Thoracic aorta (tissue), 2 donors: ENCODE measurements around the gene PAPLN. TPM values are rescaled to one million over a fixed set of nuclear protein-coding genes. Genes with fewer than 3 reads are reported as not detected.

Source experiments
- ATAC-seq: fragments of 150-250 bp; one replicate; pipeline ENCODE4 v1.8.0; 2017; ENCODE audit warnings: low read depth; ENCODE audit not compliant: insufficient number of reproducible peaks, low FRiP score
- DNase-seq: peaks from one replicate; pipeline ENCODE4 v3.0.0-alpha.2; 2020; ENCODE audit warnings: low spot score
- H3K27ac ChIP-seq, 2 donors: fragments of 200-600 bp; sonication (generic); 1 replicate in 1 of 2; 2 replicates in 1 of 2; pipeline ENCODE4 v1.5.1; 2016; ENCODE audit warnings: mild to moderate bottlenecking in 2 of 2, moderate library complexity in 2 of 2
- H3K27me3 ChIP-seq: fragments of 200-600 bp; sonication (generic); replicated peaks from 2 replicates; pipeline ENCODE4 v1.6.0; 2016; ENCODE audit warnings: mild to moderate bottlenecking; ENCODE audit not compliant: insufficient read depth
- H3K36me3 ChIP-seq: fragments of 200-600 bp; sonication (generic); one replicate; pipeline ENCODE4 v1.5.1; 2016
- H3K4me1 ChIP-seq, 2 donors: fragments of 200-600 bp; sonication (generic); 1 replicate in 1 of 2; 2 replicates in 1 of 2; pipeline versions ENCODE4 v1.5.1 to v1.6.0; 2016; ENCODE audit warnings: low read depth in 2 of 2, mild to moderate bottlenecking in 1 of 2; ENCODE audit not compliant: control insufficient read depth in 1 of 2
- H3K4me3 ChIP-seq: fragments of 200-600 bp; sonication (generic); 2 replicates; pipeline ENCODE4 v1.5.1; 2016; ENCODE audit warnings: mild to moderate bottlenecking
- H3K9me3 ChIP-seq: fragments of 200-600 bp; sonication (generic); 2 replicates; pipeline ENCODE4 v1.5.1; 2016
- total RNA-seq, 2 donors: library from RNA; depleted of rRNA; stranded (reverse); fragments of >200 nt; gene quantifications; one replicate each; pipeline versions ENCODE4 v1.1.0 to v1.2.3, GENCODE V29; 2016
- TF ChIP-seq, protein P1 (sequence below): fragments of 200-600 bp; sonication (generic); IDR thresholded peaks from one replicate; pipeline ENCODE4 v1.5.1; 2019; ENCODE audit warnings: antibody characterized with exemption

The PAPLN gene
- total RNA-seq, 2 donors from 2014 or later, result 10.0 to 10.2 TPM

DNA sequence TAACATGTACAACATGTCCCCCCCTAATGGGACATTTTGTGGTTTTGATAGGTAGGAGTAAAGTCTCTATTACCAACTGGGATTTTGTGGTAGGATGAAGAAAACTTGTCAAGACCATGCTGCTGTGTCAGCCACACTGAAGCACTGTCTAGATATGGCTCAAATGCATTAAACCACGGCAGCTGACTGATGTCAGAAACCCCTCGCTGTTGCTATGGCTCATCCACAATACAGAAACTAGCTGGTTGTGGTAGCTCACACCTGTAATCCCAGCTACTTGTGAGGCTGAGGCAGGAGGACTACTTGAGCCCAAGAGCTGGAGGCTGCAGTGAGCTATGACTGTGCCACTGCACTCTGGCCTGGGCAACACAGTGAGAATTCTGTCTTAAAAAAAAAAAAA lies 40.1 kb downstream of the PAPLN start:
- ATAC-seq, result no peak
- H3K36me3 ChIP-seq, result peaks cover 21% of the 10 kb centered on the region
- no peaks in the 10 kb centered on the region for H3K27me3 ChIP-seq
- no peaks in the 10 kb centered on the region for H3K4me1 ChIP-seq
- DNase-seq, result no peak
- no peak overlapping the region for H3K27ac ChIP-seq
- TF ChIP-seq, protein P1, sequence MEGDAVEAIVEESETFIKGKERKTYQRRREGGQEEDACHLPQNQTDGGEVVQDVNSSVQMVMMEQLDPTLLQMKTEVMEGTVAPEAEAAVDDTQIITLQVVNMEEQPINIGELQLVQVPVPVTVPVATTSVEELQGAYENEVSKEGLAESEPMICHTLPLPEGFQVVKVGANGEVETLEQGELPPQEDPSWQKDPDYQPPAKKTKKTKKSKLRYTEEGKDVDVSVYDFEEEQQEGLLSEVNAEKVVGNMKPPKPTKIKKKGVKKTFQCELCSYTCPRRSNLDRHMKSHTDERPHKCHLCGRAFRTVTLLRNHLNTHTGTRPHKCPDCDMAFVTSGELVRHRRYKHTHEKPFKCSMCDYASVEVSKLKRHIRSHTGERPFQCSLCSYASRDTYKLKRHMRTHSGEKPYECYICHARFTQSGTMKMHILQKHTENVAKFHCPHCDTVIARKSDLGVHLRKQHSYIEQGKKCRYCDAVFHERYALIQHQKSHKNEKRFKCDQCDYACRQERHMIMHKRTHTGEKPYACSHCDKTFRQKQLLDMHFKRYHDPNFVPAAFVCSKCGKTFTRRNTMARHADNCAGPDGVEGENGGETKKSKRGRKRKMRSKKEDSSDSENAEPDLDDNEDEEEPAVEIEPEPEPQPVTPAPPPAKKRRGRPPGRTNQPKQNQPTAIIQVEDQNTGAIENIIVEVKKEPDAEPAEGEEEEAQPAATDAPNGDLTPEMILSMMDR, result no peak
- H3K4me3 ChIP-seq, result no peak overlapping the region
- no peaks in the 10 kb centered on the region for H3K9me3 ChIP-seq

DNA sequence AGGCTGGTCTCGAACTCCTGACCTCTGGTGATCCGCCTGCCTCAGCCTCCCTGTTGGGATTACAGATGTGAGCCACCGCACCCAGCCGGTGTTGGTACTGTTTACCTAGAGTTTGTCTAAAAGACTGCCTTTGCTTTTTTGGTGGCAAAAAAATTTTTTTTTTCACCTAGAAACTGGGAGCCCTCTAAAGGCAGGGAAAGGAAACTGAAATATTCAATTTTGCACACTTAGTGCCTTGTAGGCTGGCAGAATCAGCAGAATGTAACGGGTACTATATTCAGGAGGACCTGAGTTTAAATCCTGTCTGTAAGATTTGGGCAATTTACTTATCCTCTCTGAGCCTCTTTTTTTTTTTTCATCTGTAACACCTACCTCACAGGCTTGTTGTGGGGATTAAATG lies 43.6 kb downstream of the PAPLN start:
- H3K27ac ChIP-seq, result no peak overlapping the region
- peaks cover 14% of the 10 kb centered on the region for H3K36me3 ChIP-seq
- H3K4me1 ChIP-seq, result no peaks in the 10 kb centered on the region
- TF ChIP-seq, protein P1, result no peak
- no peak for DNase-seq
- no peaks in the 10 kb centered on the region for H3K27me3 ChIP-seq
- no peaks in the 10 kb centered on the region for H3K9me3 ChIP-seq
- H3K4me3 ChIP-seq, result no peak overlapping the region
- ATAC-seq, result no peak

DNA sequence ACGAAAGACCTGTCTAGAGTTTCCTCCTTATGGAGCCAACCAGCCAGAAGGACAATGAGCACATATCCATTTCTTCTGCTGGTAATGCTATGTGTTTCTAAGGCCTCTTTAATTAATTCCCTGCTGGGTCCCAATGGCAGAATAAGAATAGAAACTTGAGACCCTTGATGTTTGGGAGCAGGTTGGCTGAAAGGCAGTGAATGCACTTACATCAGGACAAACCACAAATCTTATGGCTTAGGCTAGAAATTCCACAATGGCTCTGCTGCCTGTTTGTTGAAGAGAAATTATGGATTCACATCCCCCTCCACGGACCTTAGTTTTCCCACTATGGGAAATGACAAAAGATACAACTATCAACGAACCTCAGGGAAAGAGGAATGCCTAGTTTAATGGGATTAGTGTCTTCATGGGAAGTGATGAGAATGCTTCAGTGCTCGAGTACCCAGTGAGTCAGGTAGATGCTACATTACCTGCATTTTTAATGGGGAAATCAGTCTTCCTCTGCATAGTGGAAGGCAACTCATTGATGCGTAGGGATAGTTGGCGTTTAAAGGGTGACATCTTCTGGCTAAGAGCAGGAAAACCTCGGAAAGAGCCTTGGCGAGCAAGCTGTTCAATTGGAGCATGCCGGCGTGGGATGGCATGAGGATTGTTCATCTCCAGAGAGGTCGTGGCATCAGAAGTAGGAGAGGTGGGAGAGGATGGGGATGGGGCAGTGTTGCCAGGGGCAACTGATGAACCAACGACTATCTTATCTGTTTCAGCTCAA lies 46.5 kb downstream of the PAPLN start:
- Histone ChIP-seq H3K9me3 (no peaks in the 10 kb centered on the region), H3K27ac (no peak overlapping the region), H3K4me1 (no peaks in the 10 kb centered on the region), H3K27me3 (no peaks in the 10 kb centered on the region), H3K36me3 (peaks cover 13% of the 10 kb centered on the region), H3K4me3 (no peak overlapping the region)
- ATAC-seq, result no peak
- TF ChIP-seq, protein P1, result no peak
- no peak for DNase-seq

DNA sequence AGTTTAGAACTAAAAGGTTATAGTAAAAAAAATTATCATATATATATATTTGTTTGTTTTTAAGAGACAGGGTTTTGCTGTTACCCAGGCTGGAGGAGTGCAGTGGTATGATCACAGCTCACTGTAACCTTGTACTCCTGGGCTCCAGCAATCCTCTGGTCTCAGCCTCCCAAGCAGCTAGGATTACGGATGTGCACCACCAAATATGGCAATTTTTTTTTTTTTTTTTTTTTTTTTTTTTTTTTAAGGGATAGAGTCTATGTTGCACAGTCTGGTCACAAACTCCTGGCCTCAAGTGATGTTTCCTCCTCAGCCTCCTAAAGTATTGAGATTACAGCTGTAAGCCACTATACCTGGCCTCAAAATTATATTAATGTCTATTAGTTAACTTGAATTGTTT lies 48.7 kb downstream of the PAPLN start:
- no peak for DNase-seq
- H3K36me3 ChIP-seq, result peaks cover 13% of the 10 kb centered on the region
- no peak overlapping the region for H3K4me3 ChIP-seq
- no peaks in the 10 kb centered on the region for H3K9me3 ChIP-seq
- no peaks in the 10 kb centered on the region for H3K27me3 ChIP-seq
- no peaks in the 10 kb centered on the region for H3K4me1 ChIP-seq
- TF ChIP-seq, protein P1, result no peak
- H3K27ac ChIP-seq, result no peak overlapping the region
- ATAC-seq, result no peak

DNA sequence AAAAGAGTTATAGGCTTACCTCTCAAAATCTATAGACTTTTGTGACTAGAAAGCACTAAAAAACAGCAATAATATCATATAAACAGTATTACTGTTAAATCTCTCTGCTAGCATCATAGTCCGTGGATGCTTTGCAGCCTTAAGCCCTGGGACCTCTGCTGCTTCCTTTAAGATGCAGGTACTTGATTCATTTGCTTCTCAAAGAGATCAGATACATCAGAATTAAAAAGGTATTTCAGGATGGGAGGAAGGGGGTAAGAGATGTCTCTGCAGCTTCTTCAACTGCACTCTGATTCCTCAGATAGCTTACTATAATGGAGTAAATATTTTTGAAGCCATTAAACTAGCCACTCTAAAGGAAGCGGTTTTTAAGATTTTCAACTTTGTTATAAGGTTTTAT lies 49.3 kb downstream of the PAPLN start:
- Histone ChIP-seq H3K4me3 (no peak overlapping the region), H3K36me3 (peaks cover 16% of the 10 kb centered on the region)
- ATAC-seq, result no peak

More for the DNA sequence above, 49.3 kb downstream of the PAPLN start:
- Histone ChIP-seq H3K27me3 (no peaks in the 10 kb centered on the region), H3K4me1 (no peaks in the 10 kb centered on the region), H3K27ac (no peak overlapping the region), H3K9me3 (no peaks in the 10 kb centered on the region)
- DNase-seq, result no peak
- TF ChIP-seq, protein P1, result no peak
